Measurements from ENCODE around the gene RHOG. TPM values are rescaled to one million over a fixed set of nuclear protein-coding genes. Genes with fewer than 3 reads are reported as not detected.

The RHOG gene
- total RNA-seq, 1 donor from 2014 or later: 25.0 TPM

GRCh38 chr11:3832816-3833215 lies 7.9 kb downstream of the RHOG start:
- Mint-ChIP-seq H3K4me1 (peaks cover 22% of the 10 kb centered on the region), H3K9me3 (no peaks in the 10 kb centered on the region), H3K36me3 (ENCODE audit: low read depth) (peaks cover 25% of the 10 kb centered on the region), H3K27me3 (ENCODE audit: low read depth) (no peaks in the 10 kb centered on the region), H3K4me3 (no peak overlapping the region), H3K27ac (ENCODE audit: unreplicated experiment) (no peak overlapping the region)
- TF ChIP-seq CTCF (conservative IDR thresholded peaks at IDR 0.05): no peak
- DNase-seq (ENCODE audit: low read depth, low spot score): no peak

GRCh38 chr11:3831378-3832239 lies 9.2 kb downstream of the RHOG start:
- no peaks in the 10 kb centered on the region for H3K9me3 Mint-ChIP-seq
- peaks cover 30% of the 10 kb centered on the region for H3K36me3 Mint-ChIP-seq (ENCODE audit: low read depth)
- no peak for DNase-seq (ENCODE audit: low read depth, low spot score)
- no peak overlapping the region for H3K4me3 Mint-ChIP-seq
- TF ChIP-seq CTCF (conservative IDR thresholded peaks at IDR 0.05): no peak
- H3K27me3 Mint-ChIP-seq (ENCODE audit: low read depth): no peaks in the 10 kb centered on the region
- H3K27ac Mint-ChIP-seq (ENCODE audit: unreplicated experiment): peak overlapping the region; percentile 59
- peaks cover 23% of the 10 kb centered on the region for H3K4me1 Mint-ChIP-seq

GRCh38 chr11:3830730-3831129 lies 10.0 kb downstream of the RHOG start:
- Mint-ChIP-seq H3K4me1 (peaks cover 28% of the 10 kb centered on the region), H3K27ac (ENCODE audit: unreplicated experiment) (peak overlapping the region; percentile 88), H3K27me3 (ENCODE audit: low read depth) (no peaks in the 10 kb centered on the region), H3K36me3 (ENCODE audit: low read depth) (peaks cover 30% of the 10 kb centered on the region), H3K4me3 (no peak overlapping the region), H3K9me3 (no peaks in the 10 kb centered on the region)
- no peak for TF ChIP-seq CTCF (conservative IDR thresholded peaks at IDR 0.05)
- no peak for DNase-seq (ENCODE audit: low read depth, low spot score)

- Mint-ChIP-seq H3K4me3 (no peak overlapping the region), H3K27ac (ENCODE audit: unreplicated experiment) (no peak overlapping the region), H3K9me3 (no peaks in the 10 kb centered on the region), H3K36me3 (ENCODE audit: low read depth) (peaks cover 29% of the 10 kb centered on the region), H3K4me1 (peaks cover 21% of the 10 kb centered on the region), H3K27me3 (ENCODE audit: low read depth) (no peaks in the 10 kb centered on the region)
- DNase-seq (ENCODE audit: low read depth, low spot score): no peak
- TF ChIP-seq CTCF (conservative IDR thresholded peaks at IDR 0.05): no peak
These were observed 10.7 kb downstream of the RHOG start for GRCh38 chr11:3830088-3830487.

GRCh38 chr11:3827434-3828186 lies 13.1 kb downstream of the RHOG start:
- Mint-ChIP-seq H3K4me3 (no peak overlapping the region), H3K27ac (ENCODE audit: unreplicated experiment) (no peak overlapping the region), H3K27me3 (ENCODE audit: low read depth) (no peaks in the 10 kb centered on the region), H3K36me3 (ENCODE audit: low read depth) (peaks cover 32% of the 10 kb centered on the region), H3K9me3 (no peaks in the 10 kb centered on the region), H3K4me1 (peaks cover 21% of the 10 kb centered on the region)
- DNase-seq (ENCODE audit: low read depth, low spot score): no peak
- TF ChIP-seq CTCF (conservative IDR thresholded peaks at IDR 0.05): no peak

Data from neural crest cell (in vitro differentiated cells).